Peyer's patch (tissue), 4 donors: ENCODE measurements around the gene GPATCH4. TPM values are rescaled to one million over a fixed set of nuclear protein-coding genes. Genes with fewer than 3 reads are reported as not detected.
"Not testable (repeated sequence)": the region's sequence is repeated elsewhere in the genome, so short reads cannot be mapped to it uniquely, and the experiment has no call there.

Source experiments
- DNase-seq, 3 donors: peaks; one replicate each; pipeline ENCODE4 v3.0.0-alpha.2; 2017 to 2019
- H3K27ac ChIP-seq, 4 donors: fragments of 200-600 bp; sonication (generic); one replicate each; pipeline ENCODE4 v1.5.1; 2016 to 2019
- H3K27me3 ChIP-seq, 2 donors: fragments of 200-600 bp; sonication (generic); one replicate each; pipeline ENCODE4 v1.5.1; 2019
- H3K36me3 ChIP-seq, 3 donors: fragments of 200-600 bp; sonication (generic); one replicate each; pipeline ENCODE4 v1.5.1; 2016 to 2019
- H3K4me1 ChIP-seq, 4 donors: fragments of 200-600 bp; sonication (generic); one replicate each; pipeline ENCODE4 v1.5.1; 2016 to 2019
- H3K4me3 ChIP-seq, 4 donors: fragments of 200-600 bp; sonication (generic); 1 replicate in 3 of 4; 2 replicates in 1 of 4; pipeline ENCODE4 v1.5.1; 2016 to 2019; ENCODE audit warnings: mild to moderate bottlenecking in 1 of 4
- H3K9me3 ChIP-seq, 4 donors: fragments of 200-600 bp; sonication (generic); one replicate each; pipeline ENCODE4 v1.5.1; 2016 to 2019; ENCODE audit warnings: mild to moderate bottlenecking in 1 of 4
- CTCF ChIP-seq, 6 experiments: fragments of 450-650 bp in 4 of 6; fragments of 200-600 bp in 2 of 6; sonication (generic) in 1 of 6; IDR thresholded peaks; one replicate each; pipeline ENCODE4 v1.5.1; 2017 to 2019; ENCODE audit warnings: antibody characterized with exemption in 6 of 6, mild to moderate bottlenecking in 3 of 6, moderate library complexity in 1 of 6
- POLR2A ChIP-seq, 2 donors: fragments of 450-650 bp; IDR thresholded peaks; one replicate each; pipeline ENCODE4 v1.5.1; 2017; ENCODE audit warnings: antibody characterized with exemption in 2 of 2, mild to moderate bottlenecking in 2 of 2, moderate library complexity in 2 of 2
- total RNA-seq, 4 donors: library from RNA; depleted of rRNA; stranded (reverse); fragments of >200 nt; gene quantifications; one replicate each; pipeline ENCODE4 v1.1.0, GENCODE V29; 2016

GPATCH4 gene
- total RNA-seq, 4 donors from 2014 or later = 6.3 to 38.0 (median 11.3) TPM

GRCh38 chr1:156554971-156555370 lies 46.3 kb downstream of the GPATCH4 start:
- Histone ChIP-seq H3K9me3 (no peaks in the 10 kb centered on the region), H3K4me3 (no peak overlapping the region), H3K27me3 (no peaks in the 10 kb centered on the region), H3K27ac (no peak overlapping the region), H3K36me3 (no peaks in the 10 kb centered on the region), H3K4me1 (no peaks in the 10 kb centered on the region)
- DNase-seq = no peak
- no peak for TF ChIP-seq POLR2A (IDR thresholded peaks at IDR 0.05)
- no peak for TF ChIP-seq CTCF (IDR thresholded peaks at IDR 0.05)

- Histone ChIP-seq H3K36me3 (no peaks in the 10 kb centered on the region), H3K4me3 (no peak overlapping the region), H3K27ac (peak overlapping the region in 1 of 4 donors; percentile 1), H3K4me1 (no peaks in the 10 kb centered on the region), H3K27me3 (no peaks in the 10 kb centered on the region), H3K9me3 (no peaks in the 10 kb centered on the region)
- no peak for DNase-seq
- TF ChIP-seq POLR2A (IDR thresholded peaks at IDR 0.05) = no peak
- no peak for TF ChIP-seq CTCF (IDR thresholded peaks at IDR 0.05)
Measured at GRCh38 chr1:156553860-156554485, 47.3 kb downstream of the GPATCH4 start.

GRCh38 chr1:156552937-156553336 lies 48.3 kb downstream of the GPATCH4 start:
- H3K4me3 ChIP-seq, H3K36me3 ChIP-seq, H3K9me3 ChIP-seq, H3K27ac ChIP-seq, H3K27me3 ChIP-seq, H3K4me1 ChIP-seq: not testable (repeated sequence)
- DNase-seq = peak in 1 of 3 donors; percentile 19

- H3K36me3 ChIP-seq = no peaks in the 10 kb centered on the region
- no peak for DNase-seq
- no peak overlapping the region for H3K4me3 ChIP-seq
- no peak overlapping the region for H3K27ac ChIP-seq
- no peaks in the 10 kb centered on the region for H3K4me1 ChIP-seq
- H3K9me3 ChIP-seq = no peaks in the 10 kb centered on the region
- H3K27me3 ChIP-seq = no peaks in the 10 kb centered on the region
- TF ChIP-seq CTCF (IDR thresholded peaks at IDR 0.05) (no peak), POLR2A (IDR thresholded peaks at IDR 0.05) (no peak)
Measured at GRCh38 chr1:156552518-156552917, 48.8 kb downstream of the GPATCH4 start.

GRCh38 chr1:156551869-156552268 lies 49.4 kb downstream of the GPATCH4 start:
- Histone ChIP-seq H3K27ac (no peak overlapping the region), H3K4me3 (no peak overlapping the region), H3K36me3 (no peaks in the 10 kb centered on the region), H3K27me3 (no peaks in the 10 kb centered on the region), H3K9me3 (no peaks in the 10 kb centered on the region), H3K4me1 (no peaks in the 10 kb centered on the region)
- DNase-seq = no peak
- TF ChIP-seq CTCF (IDR thresholded peaks at IDR 0.05) (no peak), POLR2A (IDR thresholded peaks at IDR 0.05) (no peak)

GRCh38 chr1:156551066-156551643 lies 50.1 kb downstream of the GPATCH4 start:
- DNase-seq = no peak
- no peaks in the 10 kb centered on the region for H3K4me1 ChIP-seq
- TF ChIP-seq CTCF (IDR thresholded peaks at IDR 0.05) (no peak), POLR2A (IDR thresholded peaks at IDR 0.05) (no peak)
- H3K27ac ChIP-seq = no peak overlapping the region
- no peaks in the 10 kb centered on the region for H3K9me3 ChIP-seq
- no peak overlapping the region for H3K4me3 ChIP-seq
- H3K27me3 ChIP-seq = no peaks in the 10 kb centered on the region
- no peaks in the 10 kb centered on the region for H3K36me3 ChIP-seq
